Loucy (cell line): ENCODE results near the gene PRR36.

Experiments
- EZH2phosphoT487 ChIP-seq: fragments of 200-600 bp; IDR thresholded peaks from 2 replicates; pipeline ENCODE4 v1.6.1; 2018; ENCODE audit warnings: antibody characterized with exemption, mild to moderate bottlenecking, moderate library complexity, borderline replicate concordance
- TF ChIP-seq, protein P1 (sequence below): fragments of 200-600 bp; sonication (generic); conservative IDR thresholded peaks from 2 replicates; pipeline ENCODE4 v1.5.1; 2014; ENCODE audit warnings: mild to moderate bottlenecking, antibody characterized with exemption, low read length

DNA sequence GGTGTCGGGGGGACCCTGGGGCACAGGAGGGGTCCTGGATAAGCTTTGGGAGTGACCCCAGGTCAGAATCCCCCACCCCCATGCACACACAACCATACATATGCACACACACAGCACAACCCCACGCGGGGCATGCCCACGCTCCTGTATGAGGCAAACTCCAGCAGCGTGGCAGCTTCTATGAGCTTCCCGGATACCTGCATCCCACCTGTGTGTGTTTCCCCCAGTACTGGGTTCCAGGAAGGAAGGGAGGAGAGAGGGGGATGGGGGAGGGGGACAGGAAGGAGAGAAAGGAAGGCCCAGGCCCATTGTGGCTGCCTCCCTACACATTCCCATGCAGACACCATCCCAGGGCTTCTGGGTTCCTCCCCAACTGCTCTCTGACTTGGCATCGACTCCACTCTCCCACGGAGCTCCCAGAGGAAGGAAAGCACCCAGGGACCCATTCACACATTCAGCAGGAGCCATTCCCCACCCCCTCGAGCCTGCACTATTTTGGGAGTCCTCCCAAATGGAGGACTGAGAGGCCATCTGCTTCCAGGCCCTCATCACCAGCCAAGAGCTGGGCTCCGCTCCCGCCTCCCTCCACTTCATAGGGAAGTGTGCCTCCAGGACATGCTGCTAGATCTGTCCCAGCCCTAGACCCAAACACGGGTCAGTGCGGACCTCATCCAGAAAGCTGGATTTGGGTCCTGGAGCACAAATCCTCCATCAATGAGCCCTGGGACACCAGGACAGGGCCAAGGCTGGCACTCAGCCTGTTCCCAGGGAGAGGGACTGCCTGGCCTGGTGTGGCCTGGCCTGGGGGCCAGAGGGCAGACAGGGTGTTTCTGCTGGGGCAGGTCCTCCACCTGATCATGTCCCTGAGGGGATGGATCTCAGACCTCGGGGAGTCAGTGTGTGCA, 13.2 kb downstream of the PRR36 start:
- TF ChIP-seq, protein P1, sequence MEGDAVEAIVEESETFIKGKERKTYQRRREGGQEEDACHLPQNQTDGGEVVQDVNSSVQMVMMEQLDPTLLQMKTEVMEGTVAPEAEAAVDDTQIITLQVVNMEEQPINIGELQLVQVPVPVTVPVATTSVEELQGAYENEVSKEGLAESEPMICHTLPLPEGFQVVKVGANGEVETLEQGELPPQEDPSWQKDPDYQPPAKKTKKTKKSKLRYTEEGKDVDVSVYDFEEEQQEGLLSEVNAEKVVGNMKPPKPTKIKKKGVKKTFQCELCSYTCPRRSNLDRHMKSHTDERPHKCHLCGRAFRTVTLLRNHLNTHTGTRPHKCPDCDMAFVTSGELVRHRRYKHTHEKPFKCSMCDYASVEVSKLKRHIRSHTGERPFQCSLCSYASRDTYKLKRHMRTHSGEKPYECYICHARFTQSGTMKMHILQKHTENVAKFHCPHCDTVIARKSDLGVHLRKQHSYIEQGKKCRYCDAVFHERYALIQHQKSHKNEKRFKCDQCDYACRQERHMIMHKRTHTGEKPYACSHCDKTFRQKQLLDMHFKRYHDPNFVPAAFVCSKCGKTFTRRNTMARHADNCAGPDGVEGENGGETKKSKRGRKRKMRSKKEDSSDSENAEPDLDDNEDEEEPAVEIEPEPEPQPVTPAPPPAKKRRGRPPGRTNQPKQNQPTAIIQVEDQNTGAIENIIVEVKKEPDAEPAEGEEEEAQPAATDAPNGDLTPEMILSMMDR: no peak
- TF ChIP-seq EZH2phosphoT487: no peak
